ENCODE measurements around the gene SLF1.

The SLF1 gene

GRCh38 chr5:94711785-94712184 lies 93.3 kb downstream of the SLF1 start:
- TF ChIP-seq GATA2 (IDR thresholded peaks at IDR 0.05; ENCODE audit: low read depth, low read length) (no peak), GATA3 (IDR thresholded peaks at IDR 0.05; ENCODE audit: low read depth, low read length) (no peak)

GRCh38 chr5:94715768-94716167 lies 97.3 kb downstream of the SLF1 start:
- TF ChIP-seq GATA2 (IDR thresholded peaks at IDR 0.05; ENCODE audit: low read depth, low read length) (no peak), GATA3 (IDR thresholded peaks at IDR 0.05; ENCODE audit: low read depth, low read length) (no peak)

GRCh38 chr5:94725142-94725541 lies 106.7 kb downstream of the SLF1 start:
- no peak for TF ChIP-seq GATA3 (IDR thresholded peaks at IDR 0.05; ENCODE audit: low read depth, low read length)
- no peak for TF ChIP-seq GATA2 (IDR thresholded peaks at IDR 0.05; ENCODE audit: low read depth, low read length)

- no peak for TF ChIP-seq GATA3 (IDR thresholded peaks at IDR 0.05; ENCODE audit: low read depth, low read length)
- TF ChIP-seq GATA2 (IDR thresholded peaks at IDR 0.05; ENCODE audit: low read depth, low read length) = no peak
These were observed 113.0 kb downstream of the SLF1 start for GRCh38 chr5:94731471-94731870.

GRCh38 chr5:94736498-94736897 lies 118.0 kb downstream of the SLF1 start:
- TF ChIP-seq GATA2 (IDR thresholded peaks at IDR 0.05; ENCODE audit: low read depth, low read length) (no peak), GATA3 (IDR thresholded peaks at IDR 0.05; ENCODE audit: low read depth, low read length) (no peak)

GRCh38 chr5:94740286-94740685 lies 121.8 kb downstream of the SLF1 start:
- TF ChIP-seq GATA2 (IDR thresholded peaks at IDR 0.05; ENCODE audit: low read depth, low read length) = no peak
- no peak for TF ChIP-seq GATA3 (IDR thresholded peaks at IDR 0.05; ENCODE audit: low read depth, low read length)

- no peak for TF ChIP-seq GATA2 (IDR thresholded peaks at IDR 0.05; ENCODE audit: low read depth, low read length)
- TF ChIP-seq GATA3 (IDR thresholded peaks at IDR 0.05; ENCODE audit: low read depth, low read length) = no peak
These were observed 124.4 kb downstream of the SLF1 start for GRCh38 chr5:94742852-94743251.

GRCh38 chr5:94744906-94745305 lies 126.4 kb downstream of the SLF1 start:
- TF ChIP-seq GATA3 (IDR thresholded peaks at IDR 0.05; ENCODE audit: low read depth, low read length) = no peak
- TF ChIP-seq GATA2 (IDR thresholded peaks at IDR 0.05; ENCODE audit: low read depth, low read length) = no peak

- TF ChIP-seq GATA3 (IDR thresholded peaks at IDR 0.05; ENCODE audit: low read depth, low read length) (no peak), GATA2 (IDR thresholded peaks at IDR 0.05; ENCODE audit: low read depth, low read length) (no peak)
These were observed 127.6 kb downstream of the SLF1 start for GRCh38 chr5:94745786-94746730.

GRCh38 chr5:94746731-94747124 lies 128.3 kb downstream of the SLF1 start:
- TF ChIP-seq GATA3 (IDR thresholded peaks at IDR 0.05; ENCODE audit: low read depth, low read length) (no peak), GATA2 (IDR thresholded peaks at IDR 0.05; ENCODE audit: low read depth, low read length) (no peak)
